ENCODE results near the gene GDF15. TPM values are rescaled to one million over a fixed set of nuclear protein-coding genes. Genes with fewer than 3 reads are reported as not detected.

The GDF15 gene
- polyA plus RNA-seq, 1 donor (not counting 4 experiments of a cell fraction or from before 2014, with no cell fraction given), result 0.31 TPM

DNA sequence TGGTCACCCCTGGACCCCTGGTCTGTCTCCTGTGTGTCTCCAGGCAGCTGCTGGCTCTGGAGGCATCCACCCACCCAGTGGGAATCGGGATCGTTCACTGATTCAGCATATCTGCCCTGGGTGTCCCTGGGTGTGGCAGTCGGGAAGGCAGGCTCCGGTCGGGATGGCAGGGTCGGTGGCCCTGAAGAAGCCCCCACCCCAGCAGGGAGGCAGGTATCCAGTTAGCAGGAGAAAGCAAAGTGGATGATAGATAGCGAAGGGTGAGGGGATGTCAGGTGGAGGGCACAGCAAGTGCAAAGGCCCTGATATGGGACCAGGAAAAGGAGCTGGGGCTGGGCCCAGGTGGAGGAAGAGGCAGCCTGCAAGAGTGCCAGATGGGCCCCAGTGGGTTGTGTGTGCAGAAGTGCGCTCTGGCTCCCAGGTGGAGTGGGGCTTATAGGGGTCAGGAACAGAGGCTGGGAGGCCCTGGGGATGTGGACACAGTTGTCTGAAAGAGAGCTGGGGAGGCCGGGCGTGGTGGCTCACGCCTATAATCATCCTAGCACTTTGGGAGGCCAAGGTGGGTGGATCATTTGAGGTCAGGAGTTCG, 35.5 kb downstream of the GDF15 start:
- no peak overlapping the region for H2AFZ ChIP-seq (ENCODE audit: control insufficient read depth, low read length)
- dilution Hi-C loops (cut with MboI; ENCODE audit: extremely low pct_ligation_motif_present, low sequenced_read_pairs), result no loop called here
- FAIRE-seq (no peak), DNase-seq (ENCODE audit: low read depth, low spot score) (no peak)
- H3K4me1 ChIP-seq (ENCODE audit: control insufficient read depth, extremely low read depth, insufficient read depth, low read length), result peaks cover 25% of the 10 kb centered on the region
- TF ChIP-seq, protein P1, sequence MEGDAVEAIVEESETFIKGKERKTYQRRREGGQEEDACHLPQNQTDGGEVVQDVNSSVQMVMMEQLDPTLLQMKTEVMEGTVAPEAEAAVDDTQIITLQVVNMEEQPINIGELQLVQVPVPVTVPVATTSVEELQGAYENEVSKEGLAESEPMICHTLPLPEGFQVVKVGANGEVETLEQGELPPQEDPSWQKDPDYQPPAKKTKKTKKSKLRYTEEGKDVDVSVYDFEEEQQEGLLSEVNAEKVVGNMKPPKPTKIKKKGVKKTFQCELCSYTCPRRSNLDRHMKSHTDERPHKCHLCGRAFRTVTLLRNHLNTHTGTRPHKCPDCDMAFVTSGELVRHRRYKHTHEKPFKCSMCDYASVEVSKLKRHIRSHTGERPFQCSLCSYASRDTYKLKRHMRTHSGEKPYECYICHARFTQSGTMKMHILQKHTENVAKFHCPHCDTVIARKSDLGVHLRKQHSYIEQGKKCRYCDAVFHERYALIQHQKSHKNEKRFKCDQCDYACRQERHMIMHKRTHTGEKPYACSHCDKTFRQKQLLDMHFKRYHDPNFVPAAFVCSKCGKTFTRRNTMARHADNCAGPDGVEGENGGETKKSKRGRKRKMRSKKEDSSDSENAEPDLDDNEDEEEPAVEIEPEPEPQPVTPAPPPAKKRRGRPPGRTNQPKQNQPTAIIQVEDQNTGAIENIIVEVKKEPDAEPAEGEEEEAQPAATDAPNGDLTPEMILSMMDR (optimal IDR thresholded peaks at IDR 0.05 in 1 of 3, IDR thresholded peaks at IDR 0.05 in 1 of 3, conservative IDR thresholded peaks at IDR 0.05 in 1 of 3; ENCODE audit: extremely low read depth in 1 of 3, insufficient read depth in 2 of 3, low read length in 3 of 3), result no peak
- no peak for TF ChIP-seq EZH2 (IDR thresholded peaks at IDR 0.05; ENCODE audit: low read length)
- H3K9me3 ChIP-seq (ENCODE audit: control insufficient read depth, low read depth, low read length), result no peaks in the 10 kb centered on the region
- H3K9ac ChIP-seq (ENCODE audit: control insufficient read depth, extremely low read depth, insufficient read depth, low read length), result no peak overlapping the region
- H4K20me1 ChIP-seq (ENCODE audit: control insufficient read depth, extremely low read depth, insufficient read depth, low read length), result peaks cover 6% of the 10 kb centered on the region
- no peaks in the 10 kb centered on the region for H3K9me1 ChIP-seq (ENCODE audit: control insufficient read depth, extremely low read depth, insufficient read depth, low read length)
- peaks cover 0 to 2% of the 10 kb centered on the region in 2 experiments for H3K36me3 ChIP-seq (ENCODE audit: control insufficient read depth in 2 of 2, extremely low read depth in 1 of 2, insufficient read depth in 2 of 2, low read length in 2 of 2)
- H3K27ac ChIP-seq (ENCODE audit: control insufficient read depth, insufficient read depth, low read length), result no peak overlapping the region
- no peak overlapping the region for H3K4me3 ChIP-seq (ENCODE audit: control insufficient read depth in 2 of 3, extremely low read depth in 1 of 3, insufficient read depth in 2 of 3, low read depth in 1 of 3, low read length in 3 of 3)
- no peaks in the 10 kb centered on the region for H3K27me3 ChIP-seq (ENCODE audit: control insufficient read depth, extremely low read depth, insufficient read depth, low read length)
- peaks cover 14% of the 10 kb centered on the region for H3K79me2 ChIP-seq (ENCODE audit: control insufficient read depth, insufficient read depth, low read length)
- H3K4me2 ChIP-seq (ENCODE audit: control insufficient read depth, extremely low read depth, insufficient read depth, low read depth, low read length), result no peak overlapping the region

DNA sequence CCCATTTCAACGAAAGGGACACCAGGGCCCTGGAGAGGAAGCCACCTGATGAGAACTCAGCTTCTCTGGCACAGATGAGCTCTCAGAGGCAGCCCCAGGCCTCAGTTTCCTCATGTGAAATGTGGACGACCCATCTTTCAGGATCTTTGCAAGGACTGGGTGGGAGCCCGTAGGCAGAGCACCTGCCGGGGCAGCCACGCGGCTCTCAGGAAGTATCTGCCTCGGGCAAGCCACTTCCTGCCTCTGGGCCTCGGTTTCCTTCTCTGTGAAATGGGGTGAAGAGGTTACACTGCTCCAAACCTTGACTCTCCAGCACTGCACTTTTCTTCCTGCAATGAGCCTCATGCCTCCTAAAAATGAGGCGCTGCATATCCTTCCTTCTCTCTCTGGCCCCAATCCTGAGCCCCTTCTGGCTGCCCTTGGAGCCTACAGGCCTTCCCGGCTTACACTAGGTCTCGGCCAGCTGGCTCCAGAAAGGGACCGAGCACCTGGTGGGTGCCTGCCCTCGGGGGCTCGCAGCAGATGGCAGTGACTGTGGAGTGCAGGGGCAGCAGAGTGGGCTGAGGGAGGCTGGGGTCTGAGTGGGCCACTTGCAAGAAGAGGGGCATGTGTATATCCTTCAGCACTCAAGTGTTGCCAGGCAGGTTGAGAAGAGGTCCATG, 36.7 kb downstream of the GDF15 start:
- H3K9me1 ChIP-seq (ENCODE audit: control insufficient read depth, extremely low read depth, insufficient read depth, low read length), result no peaks in the 10 kb centered on the region
- dilution Hi-C loops (cut with MboI; ENCODE audit: extremely low pct_ligation_motif_present, low sequenced_read_pairs), result no loop called here
- H4K20me1 ChIP-seq (ENCODE audit: control insufficient read depth, extremely low read depth, insufficient read depth, low read length), result peaks cover 9% of the 10 kb centered on the region
- H3K36me3 ChIP-seq (ENCODE audit: control insufficient read depth in 2 of 2, extremely low read depth in 1 of 2, insufficient read depth in 2 of 2, low read length in 2 of 2), result peaks cover 0 to 2% of the 10 kb centered on the region in 2 experiments
- no peak overlapping the region for H2AFZ ChIP-seq (ENCODE audit: control insufficient read depth, low read length)
- H3K9ac ChIP-seq (ENCODE audit: control insufficient read depth, extremely low read depth, insufficient read depth, low read length), result no peak overlapping the region
- no peak overlapping the region for H3K4me2 ChIP-seq (ENCODE audit: control insufficient read depth, extremely low read depth, insufficient read depth, low read depth, low read length)
- H3K4me1 ChIP-seq (ENCODE audit: control insufficient read depth, extremely low read depth, insufficient read depth, low read length), result peaks cover 15% of the 10 kb centered on the region
- no peak overlapping the region for H3K4me3 ChIP-seq (ENCODE audit: control insufficient read depth in 2 of 3, extremely low read depth in 1 of 3, insufficient read depth in 2 of 3, low read depth in 1 of 3, low read length in 3 of 3)
- no peak for FAIRE-seq
- TF ChIP-seq, protein P1 (optimal IDR thresholded peaks at IDR 0.05 in 1 of 3, IDR thresholded peaks at IDR 0.05 in 1 of 3, conservative IDR thresholded peaks at IDR 0.05 in 1 of 3; ENCODE audit: extremely low read depth in 1 of 3, insufficient read depth in 2 of 3, low read length in 3 of 3), result no peak
- no peak for TF ChIP-seq EZH2 (IDR thresholded peaks at IDR 0.05; ENCODE audit: low read length)
- H3K27me3 ChIP-seq (ENCODE audit: control insufficient read depth, extremely low read depth, insufficient read depth, low read length), result no peaks in the 10 kb centered on the region
- H3K9me3 ChIP-seq (ENCODE audit: control insufficient read depth, low read depth, low read length), result no peaks in the 10 kb centered on the region
- H3K79me2 ChIP-seq (ENCODE audit: control insufficient read depth, insufficient read depth, low read length), result peaks cover 14% of the 10 kb centered on the region
- no peak for DNase-seq (ENCODE audit: low read depth, low spot score)
- no peak overlapping the region for H3K27ac ChIP-seq (ENCODE audit: control insufficient read depth, insufficient read depth, low read length)

Measured in keratinocyte (primary cell).